Astrocyte (in vitro differentiated cells and primary cell): ENCODE measurements around the gene CLK4. TPM values are rescaled to one million over a fixed set of nuclear protein-coding genes. Genes with fewer than 3 reads are reported as not detected.

ENCODE experiments used
- DNase-seq: peaks from one replicate; pipeline ENCODE4 v3.0.0-alpha.2; 2010; ENCODE audit warnings: low read depth
- FAIRE-seq: peaks from 2 replicates; lab custom pipeline; 2011; peaks lifted over from hg19 to GRCh38; lab: Jason Lieb, UNC
- H2AFZ ChIP-seq: 2 replicates; pipeline ENCODE4 v1.6.0; 2012; ENCODE audit warnings: low read depth, low read length, inconsistent platforms
- H3K27ac ChIP-seq: 2 replicates; pipeline ENCODE4 v1.5.1; 2011; ENCODE audit warnings: low read depth, low read length, inconsistent platforms
- H3K27me3 ChIP-seq: 2 replicates; pipeline ENCODE4 v1.6.0; 2011; ENCODE audit warnings: low read length, inconsistent platforms; ENCODE audit not compliant: insufficient read depth
- H3K36me3 ChIP-seq: 2 replicates; pipeline ENCODE4 v1.5.1; 2011; ENCODE audit warnings: low read length, inconsistent platforms; ENCODE audit not compliant: insufficient read depth
- H3K4me1 ChIP-seq: 2 replicates; pipeline ENCODE4 v1.5.1; 2011; ENCODE audit warnings: low read length, inconsistent platforms; ENCODE audit not compliant: insufficient read depth
- H3K4me2 ChIP-seq: 2 replicates; pipeline ENCODE4 v1.6.0; 2012; ENCODE audit warnings: low read length, inconsistent platforms
- H3K4me3 ChIP-seq: 2 replicates; pipeline ENCODE4 v1.5.1; 2011; ENCODE audit warnings: low read depth, mild to moderate bottlenecking, low read length, inconsistent platforms; ENCODE audit not compliant: insufficient read depth
- H3K79me2 ChIP-seq: 2 replicates; pipeline ENCODE4 v1.6.0; 2012; ENCODE audit warnings: mild to moderate bottlenecking, low read length, inconsistent platforms; ENCODE audit not compliant: insufficient read depth
- H3K9ac ChIP-seq: 2 replicates; pipeline ENCODE4 v1.6.0; 2012; ENCODE audit warnings: mild to moderate bottlenecking, low read length, inconsistent platforms
- H3K9me3 ChIP-seq: 2 replicates; pipeline ENCODE4 v1.5.1; 2012; ENCODE audit warnings: low read depth, mild to moderate bottlenecking, low read length, inconsistent platforms; ENCODE audit not compliant: insufficient read depth
- H4K20me1 ChIP-seq: 2 replicates; pipeline ENCODE4 v1.6.0; 2012; ENCODE audit warnings: low read length, inconsistent platforms; ENCODE audit not compliant: insufficient read depth
- H3K27ac Mint-ChIP-seq: one replicate; pipeline ENCODE4 v1.8.0; 2021; ENCODE audit warnings: mild to moderate bottlenecking, mixed read lengths; ENCODE audit not compliant: unreplicated experiment
- H3K27me3 Mint-ChIP-seq: one replicate; pipeline ENCODE4 v1.8.0; 2021; ENCODE audit warnings: low read depth, mixed read lengths; ENCODE audit not compliant: unreplicated experiment
- H3K36me3 Mint-ChIP-seq: one replicate; pipeline ENCODE4 v1.8.0; 2021; ENCODE audit warnings: low read depth, mixed read lengths; ENCODE audit not compliant: unreplicated experiment
- H3K4me1 Mint-ChIP-seq: one replicate; pipeline ENCODE4 v1.8.0; 2021; ENCODE audit warnings: low read depth, mixed read lengths; ENCODE audit not compliant: unreplicated experiment
- H3K4me3 Mint-ChIP-seq: one replicate; pipeline ENCODE4 v1.8.0; 2021; ENCODE audit warnings: mild to moderate bottlenecking, moderate library complexity, mixed read lengths; ENCODE audit not compliant: unreplicated experiment
- H3K9me3 Mint-ChIP-seq: one replicate; pipeline ENCODE4 v1.8.0; 2021; ENCODE audit warnings: mild to moderate bottlenecking, mixed read lengths; ENCODE audit not compliant: unreplicated experiment
- CTCF ChIP-seq: IDR thresholded peaks from 2 replicates; pipeline ENCODE4 v1.5.1; 2011; ENCODE audit warnings: low read depth, mild to moderate bottlenecking, inconsistent platforms, low read length, moderate library complexity; ENCODE audit not compliant: insufficient read depth
- EZH2 ChIP-seq: IDR thresholded peaks from 2 replicates; pipeline ENCODE4 v1.6.1; 2012; ENCODE audit warnings: mild to moderate bottlenecking, low read length, inconsistent platforms; ENCODE audit not compliant: insufficient read depth
- total RNA-seq: library from RNA; stranded (reverse); gene quantifications from 2 replicates; pipeline ENCODE4 v1.2.1, GENCODE V29; 2021

Gene CLK4
- total RNA-seq, 1 donor from 2014 or later, result 16.5 TPM

GRCh38 chr5:178589180-178590140 lies 37.4 kb downstream of the CLK4 start:
- H3K36me3 Mint-ChIP-seq, result peaks cover 3% of the 10 kb centered on the region
- Histone ChIP-seq H3K36me3 (no peaks in the 10 kb centered on the region), H3K79me2 (no peaks in the 10 kb centered on the region), H3K4me1 (no peaks in the 10 kb centered on the region), H3K27me3 (peaks cover 39% of the 10 kb centered on the region), H3K9me3 (peaks cover 3% of the 10 kb centered on the region), H3K4me3 (peak overlapping the region; percentile 39), H4K20me1 (peaks cover 4% of the 10 kb centered on the region), H3K4me2 (peak overlapping the region; percentile 79), H2AFZ (peak overlapping the region; percentile 60), H3K27ac (no peak overlapping the region), H3K9ac (no peak overlapping the region)
- H3K4me1 Mint-ChIP-seq, result no peaks in the 10 kb centered on the region
- H3K27me3 Mint-ChIP-seq, result peaks cover 46% of the 10 kb centered on the region
- TF ChIP-seq CTCF (no peak), EZH2 (peak; percentile 67)
- H3K27ac Mint-ChIP-seq, result no peak overlapping the region
- DNase-seq (peak; percentile 18), FAIRE-seq (no peak)
- H3K9me3 Mint-ChIP-seq, result no peaks in the 10 kb centered on the region
- H3K4me3 Mint-ChIP-seq, result no peak overlapping the region

- H2AFZ ChIP-seq, result no peak overlapping the region
- H3K4me3 ChIP-seq, result no peak overlapping the region
- DNase-seq (no peak), FAIRE-seq (no peak)
- no peaks in the 10 kb centered on the region for H3K79me2 ChIP-seq
- peaks cover 3% of the 10 kb centered on the region for H3K9me3 ChIP-seq
- no peak for TF ChIP-seq CTCF
- no peak for TF ChIP-seq EZH2
- no peak overlapping the region for H3K9ac ChIP-seq
- Mint-ChIP-seq H3K27ac (no peak overlapping the region), H3K4me3 (no peak overlapping the region), H3K9me3 (no peaks in the 10 kb centered on the region), H3K36me3 (peaks cover under 1% of the 10 kb centered on the region), H3K27me3 (peaks cover 46% of the 10 kb centered on the region), H3K4me1 (no peaks in the 10 kb centered on the region)
- no peak overlapping the region for H3K27ac ChIP-seq
- H4K20me1 ChIP-seq, result peaks cover 4% of the 10 kb centered on the region
- no peak overlapping the region for H3K4me2 ChIP-seq
- no peaks in the 10 kb centered on the region for H3K36me3 ChIP-seq
- peaks cover 39% of the 10 kb centered on the region for H3K27me3 ChIP-seq
- no peaks in the 10 kb centered on the region for H3K4me1 ChIP-seq
Observed at GRCh38 chr5:178588769-178589168, 38.1 kb downstream of the CLK4 start.
